Measurements from ENCODE around the gene TEX9. TPM values are rescaled to one million over a fixed set of nuclear protein-coding genes. Genes with fewer than 3 reads are reported as not detected.

Gene TEX9
- total RNA-seq, 1 experiment from 2014 or later, result 8.4 TPM

- H2BK20ac ChIP-seq (ENCODE audit: low read depth, low read length, poor library complexity, severe bottlenecking), result no peak overlapping the region
- TF ChIP-seq CTCF (conservative IDR thresholded peaks at IDR 0.05), result no peak
- no peaks in the 10 kb centered on the region for H3K4me1 Mint-ChIP-seq
- no peaks in the 10 kb centered on the region for H3K27me3 Mint-ChIP-seq (ENCODE audit: low read depth)
- H3K4ac ChIP-seq (ENCODE audit: low read depth, low read length), result no peak overlapping the region
- no peak overlapping the region for H3K23ac ChIP-seq (ENCODE audit: insufficient read length, low read depth, low read length)
- no peaks in the 10 kb centered on the region for H3K27me3 ChIP-seq (ENCODE audit: insufficient read depth, low read length)
- no peak overlapping the region for H2AK5ac ChIP-seq (ENCODE audit: insufficient read length, low read length)
- no peak overlapping the region for H3K4me3 Mint-ChIP-seq
- H2BK120ac ChIP-seq (ENCODE audit: low read depth, low read length, poor library complexity, severe bottlenecking), result no peak overlapping the region
- no peak overlapping the region for H3K9ac ChIP-seq (ENCODE audit: extremely low read depth, insufficient read length, low read length)
- no peak overlapping the region for H2BK5ac ChIP-seq (ENCODE audit: insufficient read length, low read length)
- no peak overlapping the region for H4K8ac ChIP-seq (replicated peaks; ENCODE audit: insufficient read length, low read depth, low read length)
- H3K79me2 ChIP-seq (ENCODE audit: insufficient read depth, low read length), result no peaks in the 10 kb centered on the region
- no peak overlapping the region for H3K27ac Mint-ChIP-seq
- no peaks in the 10 kb centered on the region for H3K23me2 ChIP-seq (ENCODE audit: insufficient read length, low read depth, low read length, poor library complexity, severe bottlenecking)
- H3K9me3 Mint-ChIP-seq, result no peaks in the 10 kb centered on the region
- no peaks in the 10 kb centered on the region for H3K79me1 ChIP-seq (ENCODE audit: insufficient read depth, low read depth, low read length, poor library complexity, severe bottlenecking)
- no peak overlapping the region for H2BK15ac ChIP-seq (ENCODE audit: low read depth, low read length)
- no peak overlapping the region for H3T11ph ChIP-seq (ENCODE audit: low read length)
- DNase-seq, result no peak
- H2AFZ ChIP-seq (ENCODE audit: low read length), result no peak overlapping the region
- WGBS (ENCODE audit: extremely low coverage, insufficient read length, low lambda C conversion rate), result no CpG with 5 or more reads among the region's 3 CpGs
- no peak overlapping the region for H3K14ac ChIP-seq (ENCODE audit: insufficient read depth, low read length)
- H3K18ac ChIP-seq (ENCODE audit: insufficient read length, low read depth, low read length), result no peak overlapping the region
- no peaks in the 10 kb centered on the region for H4K20me1 ChIP-seq (ENCODE audit: control insufficient read depth, insufficient read depth, insufficient read length)
- peaks cover 0 to 6% (median 1%) of the 10 kb centered on the region in 3 experiments; a peak in 2 of 7 replicates for H3K36me3 Mint-ChIP-seq (ENCODE audit: insufficient read depth in 1 of 3, low read depth in 3 of 3)
- no peak overlapping the region for H3K56ac ChIP-seq (ENCODE audit: insufficient read length, low read depth, low read length)
- no peaks in the 10 kb centered on the region for H3K9me3 ChIP-seq (ENCODE audit: control insufficient read depth, low read depth, low read length)
- H3K4me1 ChIP-seq (ENCODE audit: insufficient read depth, low read length), result no peaks in the 10 kb centered on the region
- H4K5ac ChIP-seq (ENCODE audit: insufficient read length, low read depth, low read length), result no peak overlapping the region
- no peak overlapping the region for H2BK12ac ChIP-seq (ENCODE audit: insufficient read length, low read depth, low read length)
- H3K4me2 ChIP-seq (ENCODE audit: insufficient read depth, insufficient read length, low read length), result no peak overlapping the region
- no peak overlapping the region for H4K91ac ChIP-seq (ENCODE audit: insufficient read length, low read depth, low read length)
- H3K27ac ChIP-seq (ENCODE audit: insufficient read length, low read depth, low read length), result no peak overlapping the region
Measured at GRCh38 chr15:56456229-56456628, 91.0 kb downstream of the TEX9 start.
